Astrocyte of the cerebellum (primary cell): ENCODE results near the gene MRPS33.

Experiments
- DNase-seq: peaks from one replicate; pipeline ENCODE4 v3.0.0-alpha.2; 2011; ENCODE audit warnings: low read depth
- H3K4me3 ChIP-seq: 2 replicates; pipeline ENCODE4 v1.5.1; 2011; ENCODE audit warnings: mild to moderate bottlenecking, low read depth, low read length, moderate library complexity
- in situ Hi-C: cut with HindIII; loops from 2 replicates; pipeline ENCODE4 v1.10.0; 2017; ENCODE audit warnings: low sequenced_read_pairs
- TF ChIP-seq, protein P1 (sequence below): IDR thresholded peaks from 2 replicates; pipeline ENCODE4 v1.5.1; 2012; ENCODE audit warnings: low read length, low read depth, moderate library complexity, mild to moderate bottlenecking; ENCODE audit errors: missing control alignments

The MRPS33 gene

DNA sequence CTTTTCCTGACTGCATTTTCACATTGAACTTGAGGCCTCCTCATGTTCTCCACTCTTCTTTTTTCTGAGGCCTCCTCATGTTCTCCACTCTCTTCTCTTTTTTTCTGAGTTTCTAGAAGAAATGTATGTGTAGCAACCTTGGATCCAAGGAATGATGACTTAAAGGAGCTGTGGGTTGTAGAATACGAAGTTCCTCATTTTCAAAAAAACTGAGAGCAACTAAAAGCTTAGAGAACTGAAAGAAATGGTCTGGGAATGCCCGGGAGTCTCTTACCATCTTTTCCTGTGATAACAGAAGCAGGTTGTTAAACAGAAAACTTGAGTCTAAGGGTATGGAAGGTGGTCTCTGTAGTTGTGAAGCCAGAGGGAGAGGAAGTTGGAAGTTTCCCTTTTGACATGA lies 32.8 kb downstream of the MRPS33 start:
- in situ Hi-C loops: no loop called here
- no peak for DNase-seq
- no peak overlapping the region for H3K4me3 ChIP-seq
- TF ChIP-seq, protein P1, sequence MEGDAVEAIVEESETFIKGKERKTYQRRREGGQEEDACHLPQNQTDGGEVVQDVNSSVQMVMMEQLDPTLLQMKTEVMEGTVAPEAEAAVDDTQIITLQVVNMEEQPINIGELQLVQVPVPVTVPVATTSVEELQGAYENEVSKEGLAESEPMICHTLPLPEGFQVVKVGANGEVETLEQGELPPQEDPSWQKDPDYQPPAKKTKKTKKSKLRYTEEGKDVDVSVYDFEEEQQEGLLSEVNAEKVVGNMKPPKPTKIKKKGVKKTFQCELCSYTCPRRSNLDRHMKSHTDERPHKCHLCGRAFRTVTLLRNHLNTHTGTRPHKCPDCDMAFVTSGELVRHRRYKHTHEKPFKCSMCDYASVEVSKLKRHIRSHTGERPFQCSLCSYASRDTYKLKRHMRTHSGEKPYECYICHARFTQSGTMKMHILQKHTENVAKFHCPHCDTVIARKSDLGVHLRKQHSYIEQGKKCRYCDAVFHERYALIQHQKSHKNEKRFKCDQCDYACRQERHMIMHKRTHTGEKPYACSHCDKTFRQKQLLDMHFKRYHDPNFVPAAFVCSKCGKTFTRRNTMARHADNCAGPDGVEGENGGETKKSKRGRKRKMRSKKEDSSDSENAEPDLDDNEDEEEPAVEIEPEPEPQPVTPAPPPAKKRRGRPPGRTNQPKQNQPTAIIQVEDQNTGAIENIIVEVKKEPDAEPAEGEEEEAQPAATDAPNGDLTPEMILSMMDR: no peak

GRCh38 chr7:140977741-140978140 lies 37.0 kb downstream of the MRPS33 start:
- H3K4me3 ChIP-seq: no peak overlapping the region
- DNase-seq: no peak
- TF ChIP-seq, protein P1: no peak
- in situ Hi-C loops: no loop called here

GRCh38 chr7:140972876-140973829 lies 41.6 kb downstream of the MRPS33 start:
- TF ChIP-seq, protein P1: no peak
- in situ Hi-C loops: no loop called here
- H3K4me3 ChIP-seq: no peak overlapping the region
- no peak for DNase-seq

DNA sequence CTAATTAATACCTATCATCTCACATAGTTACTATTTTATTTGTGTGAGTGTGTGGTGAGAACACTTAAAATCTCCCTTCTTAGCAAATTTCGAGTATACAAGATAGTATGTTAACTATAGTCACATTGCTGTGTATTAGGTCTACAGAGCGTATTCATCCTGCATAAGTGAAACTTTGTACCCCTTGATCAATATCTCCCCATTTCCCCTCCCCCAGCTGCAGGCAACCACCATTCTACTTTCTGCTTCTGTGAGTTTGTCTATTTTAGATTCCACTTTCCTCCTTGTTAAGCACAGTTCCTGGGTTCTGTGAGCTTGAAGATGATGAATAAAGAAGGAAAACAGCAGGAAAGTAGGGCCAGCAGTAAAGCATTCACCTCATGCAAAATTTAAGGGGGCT lies 42.4 kb downstream of the MRPS33 start:
- H3K4me3 ChIP-seq: no peak overlapping the region
- no peak for DNase-seq
- TF ChIP-seq, protein P1: no peak
- in situ Hi-C loops: no loop called here

DNA sequence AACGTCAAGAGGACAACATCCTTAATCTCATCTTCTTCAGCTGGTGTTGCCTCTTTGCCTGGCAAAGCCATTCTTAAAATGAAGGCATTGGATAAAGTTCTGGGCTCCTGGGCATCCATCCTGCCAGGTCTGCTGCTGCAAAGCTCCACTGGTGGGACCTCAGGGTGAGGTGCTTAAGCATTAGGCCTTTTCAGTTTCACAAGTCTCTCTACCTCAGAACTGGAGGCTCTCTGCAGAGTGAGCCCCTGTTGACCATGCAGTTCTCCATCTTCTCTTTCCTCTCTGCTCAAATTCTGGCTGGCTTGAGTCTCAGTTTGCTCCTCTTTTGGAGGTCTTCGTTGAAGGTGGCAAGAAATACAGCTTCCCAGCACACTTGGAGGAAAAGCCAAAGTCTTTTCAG lies 47.3 kb downstream of the MRPS33 start:
- DNase-seq: no peak
- TF ChIP-seq, protein P1: no peak
- in situ Hi-C loops: loop anchor here (5.0 kb wide), 1 partner anchor 65 kb away; no protein-coding TSS in a partner anchor
- no peak overlapping the region for H3K4me3 ChIP-seq

- no peak for DNase-seq
- TF ChIP-seq, protein P1: no peak
- H3K4me3 ChIP-seq: no peak overlapping the region
- in situ Hi-C loops: loop anchor here (5.0 kb wide), 1 partner anchor 64 kb away; no protein-coding TSS in a partner anchor
Measured at GRCh38 chr7:140966561-140967233, 48.1 kb downstream of the MRPS33 start.
